ENCODE data around the gene RREB1.

RREB1 gene

GRCh38 chr6:7196019-7196402 is 88.2 kb downstream of the RREB1 start:
- DNase-seq: no peak

DNA sequence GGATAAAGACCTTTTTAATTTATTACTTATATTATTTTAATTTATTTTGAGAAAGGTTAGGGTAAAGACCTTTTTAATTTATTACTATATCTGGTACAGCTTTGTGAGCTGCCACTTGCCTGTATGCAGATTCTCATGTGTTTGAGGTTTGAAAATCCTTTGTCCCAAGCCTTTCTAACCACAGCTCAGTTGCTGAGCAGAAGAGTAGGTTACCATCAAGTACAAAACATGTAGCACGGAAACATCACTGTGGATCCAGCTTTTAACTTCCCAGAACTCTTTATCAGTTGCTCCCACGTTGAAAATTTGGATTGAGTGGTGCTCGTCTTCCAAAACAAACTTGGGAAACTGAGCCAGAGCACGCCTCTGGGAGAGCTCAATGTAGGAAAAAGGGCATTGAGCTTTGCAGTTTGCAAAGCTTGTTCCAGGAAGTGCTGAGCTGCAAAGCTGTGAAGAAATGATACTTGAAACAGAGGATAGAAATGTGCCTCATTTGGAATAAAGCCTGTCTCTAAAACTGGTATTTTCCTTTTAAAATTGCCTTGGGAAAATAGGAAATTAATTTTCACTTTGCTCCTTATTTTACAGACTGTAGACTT is 89.0 kb downstream of the RREB1 start:
- DNase-seq: no peak

- no peak for DNase-seq
Measured at GRCh38 chr6:7197747-7198146, 90.0 kb downstream of the RREB1 start.

- no peak for DNase-seq
Measured at GRCh38 chr6:7198833-7199800, 91.4 kb downstream of the RREB1 start.

DNA sequence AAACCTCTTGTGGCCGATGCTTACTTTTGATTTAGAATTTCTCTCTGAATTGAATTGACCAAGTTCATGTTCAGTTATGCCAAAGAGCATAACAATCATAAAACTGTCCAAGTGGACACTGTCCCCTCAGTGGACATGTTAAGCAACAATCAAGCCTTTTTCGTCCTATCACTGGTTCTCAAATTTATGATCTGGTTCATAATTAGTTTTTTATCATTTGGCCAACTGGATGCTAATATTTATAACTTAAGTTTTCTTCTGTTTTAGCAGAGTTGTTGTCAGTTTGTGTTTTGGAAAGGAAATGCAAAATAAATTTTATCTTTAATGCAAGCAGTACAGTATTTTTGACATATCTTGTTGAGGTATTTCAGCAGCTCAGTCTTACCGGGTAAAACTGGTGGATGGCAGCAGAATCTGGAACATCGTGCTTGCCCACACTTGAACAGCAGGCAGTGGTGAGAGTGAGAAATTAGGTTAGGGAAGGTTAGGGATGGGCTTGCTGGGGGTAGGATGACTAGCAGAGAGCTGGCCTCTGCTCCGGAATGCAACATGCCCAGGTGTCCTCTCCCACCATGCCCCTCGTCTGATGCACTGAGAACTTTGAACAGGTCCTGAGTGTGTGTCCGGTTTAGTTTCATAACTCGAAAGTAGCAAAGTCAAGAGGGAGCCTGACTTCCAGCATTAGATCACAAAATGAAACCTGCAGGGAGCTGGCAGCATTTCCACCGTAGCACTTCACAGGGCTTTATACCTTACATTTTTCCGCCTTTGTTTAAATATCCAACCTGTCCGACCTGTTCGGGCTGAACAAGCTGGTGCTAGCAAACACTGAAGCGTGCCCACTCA is 93.1 kb downstream of the RREB1 start:
- DNase-seq: no peak

DNA sequence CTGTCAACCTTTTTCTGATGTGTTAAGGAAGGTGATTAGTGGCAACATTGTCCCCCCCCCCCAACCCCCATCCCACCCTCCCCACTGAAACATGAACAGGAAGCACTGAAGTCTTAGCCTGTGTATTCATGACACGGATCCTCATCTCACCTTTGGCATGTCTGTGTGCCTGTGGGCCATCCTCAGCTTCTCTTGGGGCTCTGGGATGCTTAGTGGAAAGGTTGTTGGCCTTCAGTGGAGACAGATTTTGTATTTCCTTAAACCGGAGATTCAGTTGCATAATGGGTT is 93.6 kb downstream of the RREB1 start:
- no peak for DNase-seq

- DNase-seq: no peak
Measured at GRCh38 chr6:7201732-7202541, 94.2 kb downstream of the RREB1 start.

- no peak for DNase-seq
Measured at GRCh38 chr6:7202950-7203349, 95.2 kb downstream of the RREB1 start.

GRCh38 chr6:7203939-7204338 is 96.2 kb downstream of the RREB1 start:
- no peak for DNase-seq

DNA sequence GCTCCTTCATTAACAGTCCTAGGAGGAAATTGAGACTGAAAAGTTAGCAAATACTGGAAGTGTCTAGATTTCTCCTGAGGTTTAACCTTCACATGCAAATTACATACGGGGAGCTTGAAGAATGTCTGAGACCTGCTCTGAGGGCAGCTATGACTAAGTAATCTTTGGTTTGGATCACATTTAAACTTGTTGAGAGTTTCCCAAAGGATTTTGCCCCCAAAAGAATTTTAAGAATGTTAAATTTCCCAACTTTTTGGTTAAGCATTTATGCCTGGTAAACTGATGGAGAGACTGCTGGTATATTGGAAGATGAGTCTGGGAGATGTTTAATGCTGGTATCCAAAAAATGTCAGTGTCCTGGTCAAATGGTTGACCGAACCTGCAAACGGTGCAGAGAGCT is 97.0 kb downstream of the RREB1 start:
- DNase-seq: no peak

DNA sequence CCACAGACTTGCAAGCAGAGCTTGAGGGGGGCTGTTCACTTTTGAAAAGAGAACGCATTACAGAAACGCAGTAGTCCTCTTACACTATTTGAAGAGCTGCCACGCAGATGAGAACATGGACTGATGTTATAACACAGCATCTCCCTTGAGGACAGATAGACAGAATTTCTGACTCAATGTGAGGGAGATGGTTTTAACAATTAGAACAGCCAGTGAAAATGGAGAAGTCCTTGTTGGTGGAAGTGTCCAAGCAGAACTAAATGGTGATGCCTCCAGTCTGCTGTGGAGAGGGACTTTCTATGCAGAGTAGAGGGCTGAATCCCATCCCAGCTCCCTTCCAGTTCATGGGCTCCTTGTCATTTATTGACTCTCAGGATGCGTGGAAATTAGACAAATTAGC is 100.0 kb downstream of the RREB1 start:
- DNase-seq: no peak

GRCh38 chr6:7213416-7213815 is 105.7 kb downstream of the RREB1 start:
- no peak for DNase-seq

DNA sequence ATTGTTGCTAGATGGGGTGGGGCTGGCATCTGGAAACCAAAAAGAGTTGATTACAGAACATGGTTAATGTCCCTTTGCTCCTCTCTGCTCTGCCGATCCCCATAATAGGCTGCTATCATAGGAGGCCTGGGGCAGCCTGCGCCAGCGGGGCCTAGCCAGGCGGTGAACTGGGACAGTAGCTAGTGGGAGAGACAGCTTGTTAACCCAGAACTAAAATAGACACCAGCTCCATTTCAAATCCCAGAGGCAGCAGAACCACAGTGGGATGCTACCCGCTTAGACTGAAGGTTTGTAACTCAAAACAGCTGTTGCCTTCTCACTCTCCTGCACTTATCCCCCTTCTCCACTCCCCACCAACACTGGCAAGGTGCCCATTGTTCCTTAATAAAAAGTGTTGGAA is 106.7 kb downstream of the RREB1 start:
- DNase-seq: no peak

DNA sequence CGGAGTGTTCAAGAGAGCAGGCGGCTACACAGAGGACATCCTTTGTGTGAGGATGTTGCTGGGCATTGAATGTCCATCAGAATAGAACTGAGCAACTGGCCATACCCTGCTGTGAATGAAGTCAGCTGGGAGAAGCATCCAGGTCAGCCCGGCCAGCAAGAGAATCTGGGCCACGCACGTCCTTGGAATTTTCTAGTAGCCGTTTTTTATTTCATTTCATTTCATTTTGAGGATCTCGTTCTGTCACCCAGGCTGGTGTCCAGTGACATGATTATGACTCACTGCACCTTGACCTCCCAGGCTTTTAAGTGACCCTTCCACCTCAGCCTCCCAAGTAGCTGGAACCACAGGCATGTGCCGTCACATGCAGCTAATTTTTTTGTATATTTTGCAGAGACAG is 107.4 kb downstream of the RREB1 start:
- DNase-seq: no peak

- DNase-seq: no peak
Measured at GRCh38 chr6:7215798-7216231, 108.1 kb downstream of the RREB1 start.

DNA sequence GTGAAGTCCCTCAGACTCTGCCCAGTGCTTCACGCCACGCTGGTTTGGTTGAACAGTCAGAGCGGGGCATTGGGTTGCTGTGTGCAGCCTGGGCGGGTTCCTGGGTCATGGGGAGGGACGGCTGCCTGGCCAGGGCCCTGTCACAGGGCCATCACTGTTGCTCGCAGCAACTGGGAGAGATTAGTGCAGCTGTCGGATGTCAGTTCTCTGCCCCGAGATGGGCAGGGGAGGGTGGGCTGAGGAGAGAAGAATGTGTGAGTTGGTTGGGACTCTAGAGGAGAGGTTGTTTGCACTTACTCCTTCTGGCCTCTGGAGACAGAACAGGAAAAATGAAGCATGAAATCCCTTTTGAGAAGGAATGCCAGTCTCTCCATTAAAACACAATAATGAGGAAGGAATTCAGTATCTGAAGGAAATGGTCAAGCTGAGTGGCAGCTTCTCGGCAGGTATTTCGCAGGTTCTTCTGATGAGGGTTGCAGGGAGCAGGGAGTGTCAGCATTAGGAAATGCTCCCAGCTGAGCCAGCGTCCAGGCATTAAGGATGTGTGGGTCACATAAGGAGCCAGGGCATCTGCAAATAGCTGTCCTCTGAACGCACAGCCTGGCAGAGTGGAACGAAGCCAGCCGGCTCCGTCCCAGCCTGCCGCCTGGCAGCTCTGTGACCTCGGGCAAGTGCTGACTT is 109.3 kb downstream of the RREB1 start:
- DNase-seq: no peak

DNA sequence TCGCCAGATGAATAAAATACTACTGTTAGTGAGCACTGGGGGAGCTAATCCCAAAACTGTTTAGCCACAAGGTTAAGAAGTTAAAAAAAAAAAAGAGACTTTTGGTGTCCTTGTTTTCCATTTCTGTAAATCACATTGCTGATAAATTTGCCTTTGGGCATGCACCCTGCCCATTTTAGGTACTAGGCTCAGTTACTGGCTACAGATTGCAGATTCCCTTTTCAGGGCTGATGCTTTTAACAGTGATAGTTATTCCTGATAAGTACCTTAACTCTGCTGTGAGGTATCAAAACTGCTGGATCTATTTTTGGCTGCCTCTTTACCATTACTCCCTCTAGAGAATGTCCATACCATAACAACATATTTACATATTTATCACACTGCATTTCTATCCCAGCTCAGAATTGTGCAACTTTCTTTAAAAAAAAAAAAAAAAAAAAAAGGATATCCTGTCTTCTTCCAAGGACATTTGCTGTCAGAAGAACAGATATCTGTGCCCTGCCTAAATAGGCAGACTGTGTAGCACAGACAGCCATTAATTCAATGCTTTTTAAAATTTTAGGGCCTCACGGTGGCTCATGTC is 110.7 kb downstream of the RREB1 start:
- no peak for DNase-seq

DNA sequence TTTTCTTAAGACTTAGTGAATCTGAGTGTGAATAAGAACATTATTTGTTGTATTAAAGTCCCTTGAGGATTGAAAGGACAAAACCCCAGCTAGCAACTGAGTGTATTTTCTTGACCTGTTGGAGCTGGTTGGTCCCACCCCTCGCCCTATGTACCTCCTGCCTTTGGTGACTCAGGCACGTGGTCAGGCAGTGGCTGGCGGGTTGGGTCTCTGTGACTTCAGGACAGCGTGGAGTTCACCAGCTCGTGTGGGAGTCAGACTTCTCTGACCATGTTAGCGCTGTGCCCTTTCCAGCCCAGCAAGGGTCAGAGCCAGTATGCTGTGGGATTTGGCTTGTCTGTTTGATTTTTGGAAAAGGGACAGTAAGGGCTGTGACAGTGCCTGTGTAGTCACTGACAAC is 111.5 kb downstream of the RREB1 start:
- DNase-seq: no peak

GRCh38 chr6:7222197-7222596 is 114.4 kb downstream of the RREB1 start:
- DNase-seq: no peak

DNA sequence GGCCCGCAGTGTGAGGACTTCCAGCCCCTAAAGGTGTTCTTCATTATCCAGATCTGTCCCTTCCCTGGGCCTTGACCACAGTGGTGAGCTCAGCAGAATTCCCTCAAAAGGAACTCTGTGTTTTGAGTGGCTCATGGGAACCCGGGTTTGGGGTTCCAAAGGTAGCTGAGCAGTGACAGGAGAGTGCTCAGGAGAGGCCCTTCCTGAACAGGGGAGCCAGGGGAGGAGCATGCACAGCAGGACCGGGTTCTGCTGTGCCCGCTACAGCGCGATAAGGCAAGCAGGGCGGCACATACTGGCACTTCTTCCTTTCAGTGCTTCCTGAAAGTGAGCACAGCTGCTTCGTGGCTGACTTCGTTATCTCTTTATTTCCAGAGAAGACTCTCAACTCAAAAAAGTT is 117.0 kb downstream of the RREB1 start:
- no peak for DNase-seq

DNA sequence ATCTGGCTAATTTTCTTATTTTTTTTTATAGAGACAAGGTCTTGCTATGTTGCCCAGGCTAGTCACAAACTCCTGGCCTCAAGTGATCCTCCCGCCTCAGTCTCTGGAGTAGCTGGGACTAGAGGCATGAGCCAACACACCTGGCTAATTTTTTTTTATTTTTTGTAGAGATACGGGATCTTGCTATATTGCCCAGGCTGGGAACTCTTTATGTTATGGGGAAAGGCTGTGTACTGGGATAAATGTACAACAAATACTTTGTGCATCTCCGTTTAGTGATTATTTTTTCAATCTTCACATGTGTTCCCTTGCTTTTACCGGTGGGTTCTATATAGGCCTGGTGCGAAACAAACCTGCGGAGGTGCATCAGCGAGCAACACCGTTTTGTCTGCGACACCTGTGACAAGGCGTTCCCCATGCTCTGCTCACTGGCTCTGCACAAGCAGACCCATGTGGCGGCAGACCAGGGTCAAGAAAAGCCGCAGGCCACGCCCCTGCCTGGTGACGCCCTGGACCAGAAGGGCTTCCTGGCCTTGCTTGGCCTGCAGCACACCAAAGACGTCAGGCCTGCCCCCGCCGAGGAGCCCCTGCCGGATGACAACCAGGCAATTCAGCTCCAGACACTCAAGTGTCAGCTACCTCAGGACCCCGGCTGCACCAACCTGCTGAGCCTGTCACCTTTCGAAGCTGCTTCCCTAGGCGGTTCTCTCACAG is 121.1 kb downstream of the RREB1 start:
- DNase-seq: no peak
